T1000 (cell line): ENCODE data around the gene ZNF581.

Source experiments
- DNase-seq: peaks from one replicate; lab custom pipeline; 2025; ENCODE audit warnings: mixed read lengths; lab: John Stamatoyannopoulos, UW

ZNF581 gene

GRCh38 chr19:55680339-55681130, 37.1 kb downstream of the ZNF581 start:
- DNase-seq = no peak

DNA sequence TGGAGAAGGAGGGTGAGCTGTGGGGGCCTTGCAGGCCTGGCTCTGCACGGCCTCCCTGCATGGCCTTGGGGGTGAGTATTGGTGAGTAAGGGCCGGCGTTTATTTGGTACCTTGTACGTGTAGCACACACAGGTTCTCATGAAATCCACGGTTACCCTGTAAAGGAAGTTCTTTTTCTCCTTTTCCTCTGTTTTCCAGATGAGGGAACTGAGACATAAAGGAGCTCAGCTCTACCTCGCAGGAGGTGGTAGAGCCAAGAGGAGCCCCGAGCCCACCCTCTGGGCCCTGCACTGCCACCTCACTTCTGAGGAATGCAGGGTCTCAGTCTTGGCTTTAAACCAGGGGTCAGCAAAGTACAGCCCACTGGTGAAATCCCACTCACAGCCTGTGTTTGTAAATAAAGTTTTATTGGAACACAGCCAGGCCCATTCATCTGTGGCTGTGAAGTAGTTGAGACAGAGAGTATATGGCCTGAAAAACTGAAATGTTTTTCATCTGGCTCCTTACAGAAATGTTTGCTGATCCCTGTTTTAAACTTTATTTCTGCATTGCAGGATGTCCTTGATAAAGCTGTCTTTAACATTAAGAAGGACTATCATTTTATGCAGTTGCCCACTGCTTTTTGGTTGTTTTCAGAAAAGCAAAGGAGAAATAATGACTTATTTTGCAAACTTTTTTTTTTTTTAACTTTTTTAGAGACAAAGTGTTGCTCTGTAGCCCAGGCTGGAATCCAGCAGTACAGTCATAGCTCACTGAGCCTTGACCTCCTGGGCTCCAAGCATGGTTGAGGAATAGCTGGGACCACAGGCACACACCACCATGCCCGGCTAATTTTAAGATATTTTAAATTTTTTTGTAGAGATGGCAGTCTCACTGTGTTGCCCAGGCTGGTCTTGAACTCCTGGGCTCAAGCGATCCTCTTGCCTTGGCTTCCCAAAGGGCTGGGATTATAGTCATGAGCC, 38.0 kb downstream of the ZNF581 start:
- DNase-seq = no peak

DNA sequence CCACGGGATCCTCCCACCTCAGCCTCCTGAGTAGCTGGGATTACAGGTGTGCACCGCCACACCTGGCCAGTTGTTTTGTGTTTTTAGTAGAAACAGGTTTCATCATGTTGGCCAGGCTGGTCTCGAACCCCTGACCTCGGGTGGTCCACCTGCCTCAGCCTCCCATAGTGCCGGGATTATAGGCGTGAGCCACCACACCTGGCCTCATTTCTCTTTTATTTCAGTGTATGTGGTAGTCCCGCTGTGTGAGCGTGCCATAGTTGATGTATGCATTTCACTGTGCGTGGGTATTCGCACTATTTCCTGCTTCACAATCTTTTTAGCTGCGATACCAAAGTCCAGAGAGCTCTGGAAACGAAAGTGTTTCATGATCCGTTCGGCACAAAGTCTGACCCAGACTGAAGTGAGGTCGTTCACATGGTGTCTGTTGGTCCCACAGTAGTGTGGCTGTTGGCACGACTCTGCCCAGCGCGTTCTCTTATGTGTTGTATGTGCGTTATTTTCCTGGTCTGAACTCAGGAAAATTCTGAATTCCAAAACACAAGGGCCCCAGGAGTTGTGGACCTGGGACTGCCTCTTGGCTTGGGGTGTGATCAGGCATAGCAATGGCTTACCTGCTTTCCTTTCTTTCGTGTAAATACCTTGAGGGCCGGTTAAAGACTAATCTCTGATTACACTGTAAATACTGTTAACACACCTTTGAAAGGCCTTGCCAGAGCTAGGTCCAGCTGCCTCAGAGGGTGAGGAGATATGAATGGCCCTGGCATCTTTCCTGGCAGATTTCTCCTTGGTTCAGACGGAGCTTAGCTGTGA, 40.2 kb downstream of the ZNF581 start:
- DNase-seq = no peak

DNA sequence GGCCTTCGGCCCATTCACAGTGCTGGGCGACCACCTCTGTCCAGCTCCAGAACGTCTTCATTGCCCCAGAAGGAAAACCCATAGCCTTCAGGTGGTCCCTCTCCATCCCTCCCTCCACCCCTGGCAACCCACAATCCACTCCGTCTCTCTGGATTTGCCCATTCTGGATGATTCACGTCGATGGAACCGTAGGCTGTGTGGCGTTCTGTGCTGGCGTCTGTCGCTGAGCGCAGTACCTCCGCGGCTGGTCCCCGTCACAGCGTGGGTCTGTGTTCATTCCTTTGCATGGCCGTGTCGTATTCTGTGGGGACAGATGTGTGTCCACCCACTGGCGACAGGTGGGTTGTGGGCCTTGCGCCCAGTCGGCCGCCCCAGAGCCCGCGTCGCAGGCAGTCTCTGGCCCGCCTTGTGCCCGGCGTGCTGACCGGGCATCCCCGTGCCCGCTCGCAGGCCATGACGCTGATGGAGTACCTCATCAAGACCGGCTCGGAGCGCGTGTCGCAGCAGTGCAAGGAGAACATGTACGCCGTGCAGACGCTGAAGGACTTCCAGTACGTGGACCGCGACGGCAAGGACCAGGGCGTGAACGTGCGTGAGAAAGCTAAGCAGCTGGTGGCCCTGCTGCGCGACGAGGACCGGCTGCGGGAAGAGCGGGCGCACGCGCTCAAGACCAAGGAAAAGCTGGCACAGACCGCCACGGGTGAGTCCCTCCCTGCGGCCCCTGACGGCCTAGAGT, 41.7 kb downstream of the ZNF581 start:
- DNase-seq = no peak

DNA sequence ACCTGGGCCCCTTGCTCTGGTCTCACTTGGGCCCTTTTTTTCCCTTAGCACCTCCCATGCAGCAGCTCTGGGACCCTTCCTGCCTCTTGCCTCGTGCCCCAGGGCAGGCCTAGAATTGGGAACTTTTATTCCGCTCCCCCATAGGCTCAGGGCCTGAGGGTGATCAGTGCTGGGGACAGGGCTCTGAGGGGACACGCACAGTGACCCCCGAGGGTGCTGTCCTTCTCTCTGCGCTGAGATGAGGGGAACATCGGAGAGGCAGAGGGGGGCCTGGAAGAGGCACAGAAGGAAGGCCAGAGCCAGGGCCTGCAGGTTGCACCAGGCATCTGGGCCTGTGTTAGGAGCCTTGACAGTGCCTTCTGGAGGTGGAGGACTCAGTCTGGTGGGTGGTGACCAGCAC, 42.3 kb downstream of the ZNF581 start:
- no peak for DNase-seq

GRCh38 chr19:55686311-55687050, 43.0 kb downstream of the ZNF581 start:
- no peak for DNase-seq

GRCh38 chr19:55687281-55688201, 44.1 kb downstream of the ZNF581 start:
- no peak for DNase-seq

- no peak for DNase-seq
Observed at GRCh38 chr19:55688422-55689218, 45.2 kb downstream of the ZNF581 start.

- DNase-seq = no peak
Observed at GRCh38 chr19:55689411-55690108, 46.1 kb downstream of the ZNF581 start.

- no peak for DNase-seq
Observed at GRCh38 chr19:55690109-55690768, 46.8 kb downstream of the ZNF581 start.

DNA sequence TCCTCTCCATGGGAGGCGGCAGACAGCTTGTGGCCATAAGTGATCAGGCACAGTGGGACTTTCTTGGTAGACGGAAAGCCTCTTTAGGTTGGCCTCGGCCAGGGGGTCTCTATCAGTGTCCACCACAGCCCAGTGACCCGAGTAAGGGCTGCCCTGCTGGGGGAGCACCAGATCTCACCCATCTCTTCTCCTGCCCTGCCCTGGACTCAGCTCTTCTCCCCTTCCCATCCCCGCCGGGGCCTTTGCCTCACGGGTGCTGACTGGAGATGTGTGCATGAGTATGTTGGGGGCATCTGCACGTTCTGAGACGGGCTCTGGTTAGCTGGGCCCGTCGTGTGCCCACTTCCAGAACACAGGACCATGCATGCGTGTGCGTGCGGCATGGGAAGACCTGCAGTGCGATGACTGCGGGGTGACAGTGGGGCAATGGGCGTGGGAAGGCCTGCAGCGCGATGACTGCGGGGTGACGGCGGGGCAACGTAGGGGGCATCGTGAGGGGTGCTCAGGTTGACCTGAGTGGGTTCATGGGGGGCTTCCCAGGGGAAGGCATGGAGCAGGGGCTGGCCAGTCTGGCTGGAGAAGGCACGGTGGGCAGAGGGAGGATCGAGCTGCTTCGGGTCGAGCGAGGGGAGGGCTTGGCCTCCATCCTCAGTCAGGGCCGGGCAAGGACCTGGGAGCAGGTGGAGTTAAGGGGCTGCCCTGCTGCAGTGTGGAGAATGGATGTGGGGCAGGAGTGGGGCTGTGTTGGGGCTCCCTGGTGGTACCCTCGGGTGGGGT, 47.5 kb downstream of the ZNF581 start:
- no peak for DNase-seq

- DNase-seq = no peak
Observed at GRCh38 chr19:55691561-55692481, 48.4 kb downstream of the ZNF581 start.

DNA sequence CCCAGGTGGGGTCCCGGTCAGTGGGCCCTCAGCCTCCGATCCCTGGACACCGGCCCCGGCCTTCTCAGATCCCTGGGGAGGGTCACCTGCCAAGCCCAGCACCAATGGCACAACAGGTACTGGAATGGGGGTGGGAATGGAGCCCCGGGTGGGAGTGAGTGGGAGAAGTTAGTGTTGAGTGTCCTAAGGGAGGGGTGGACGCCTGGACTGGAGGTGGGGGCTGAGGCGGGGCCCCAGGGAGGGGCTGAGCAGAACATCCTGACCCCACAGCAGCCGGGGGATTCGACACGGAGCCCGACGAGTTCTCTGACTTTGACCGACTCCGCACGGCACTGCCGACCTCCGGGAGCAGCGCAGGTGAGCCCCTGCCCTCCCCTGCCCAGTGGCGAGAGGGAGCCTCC, 49.2 kb downstream of the ZNF581 start:
- DNase-seq = no peak

DNA sequence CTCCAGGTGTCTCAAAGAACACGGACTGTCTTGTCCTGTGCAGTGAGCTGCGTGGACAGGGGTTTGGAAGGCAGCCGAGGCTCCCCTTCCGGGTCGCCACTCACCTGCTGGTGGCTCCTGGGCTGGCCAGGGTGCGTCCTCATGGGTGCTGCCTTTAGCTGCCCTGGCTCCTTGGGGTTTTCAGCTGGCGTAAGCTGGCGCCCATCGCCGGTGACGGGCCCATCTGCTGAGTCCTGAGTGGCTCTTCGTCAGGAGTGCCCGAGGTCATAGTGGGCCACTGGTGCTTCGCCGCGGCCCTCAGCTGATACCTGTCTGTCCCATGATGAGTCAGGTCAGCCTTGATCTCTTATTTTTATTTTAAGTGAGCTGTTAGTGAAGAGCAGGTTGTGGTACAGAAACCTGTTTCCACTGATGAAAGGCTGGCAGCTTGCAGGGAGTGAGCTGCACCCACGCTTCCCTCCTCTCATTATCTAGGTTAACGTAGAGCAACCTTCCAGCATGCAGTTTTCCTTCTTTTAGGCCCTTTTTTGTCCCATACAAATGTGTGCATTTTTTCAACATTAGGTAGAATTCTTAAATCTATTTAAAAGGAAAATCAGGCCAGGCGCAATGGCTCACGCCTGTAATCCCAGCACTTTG, 50.0 kb downstream of the ZNF581 start:
- DNase-seq = no peak

- no peak for DNase-seq
Observed at GRCh38 chr19:55694241-55694655, 50.8 kb downstream of the ZNF581 start.
